ENCODE measurements around the gene TMEM26. TPM values are rescaled to one million over a fixed set of nuclear protein-coding genes. Genes with fewer than 3 reads are reported as not detected.

TMEM26 gene
- total RNA-seq, 1 donor from 2014 or later: 0.18 TPM

GRCh38 chr10:61463035-61463909, 10.1 kb upstream of the TMEM26 start:
- no peak overlapping the region for H3K9ac ChIP-seq (ENCODE audit: low read length)
- TF ChIP-seq CTCF (IDR thresholded peaks at IDR 0.05; ENCODE audit: insufficient read depth, low read depth, low read length): no peak
- TF ChIP-seq EZH2 (IDR thresholded peaks at IDR 0.05; ENCODE audit: insufficient read depth, low read length): no peak
- no peaks in the 10 kb centered on the region for H3K79me2 ChIP-seq (ENCODE audit: insufficient read depth, low read length)
- no peak for FAIRE-seq
- H3K27me3 ChIP-seq (ENCODE audit: insufficient read depth, low read length): no peaks in the 10 kb centered on the region
- no peaks in the 10 kb centered on the region for H3K9me3 Mint-ChIP-seq (ENCODE audit: unreplicated experiment)
- H4K20me1 ChIP-seq (ENCODE audit: insufficient read depth, low read length): no peaks in the 10 kb centered on the region
- H3K4me1 Mint-ChIP-seq (ENCODE audit: low read depth, unreplicated experiment): no peaks in the 10 kb centered on the region
- peaks cover 16% of the 10 kb centered on the region for H3K4me1 ChIP-seq (ENCODE audit: insufficient read depth, low read length)
- DNase-seq (ENCODE audit: low read depth): peak; percentile 84
- no peak overlapping the region for H3K27ac Mint-ChIP-seq (ENCODE audit: unreplicated experiment)
- H3K4me3 Mint-ChIP-seq (ENCODE audit: unreplicated experiment): no peak overlapping the region
- no peaks in the 10 kb centered on the region for H3K36me3 Mint-ChIP-seq (ENCODE audit: low read depth, unreplicated experiment)
- peak overlapping the region; percentile 6 for H3K4me2 ChIP-seq (ENCODE audit: low read length)
- H3K9me3 ChIP-seq (ENCODE audit: insufficient read depth, low read depth, low read length): no peaks in the 10 kb centered on the region
- no peaks in the 10 kb centered on the region for H3K36me3 ChIP-seq (ENCODE audit: insufficient read depth, low read length)
- H3K4me3 ChIP-seq (ENCODE audit: insufficient read depth, low read depth, low read length): no peak overlapping the region
- no peak overlapping the region for H2AFZ ChIP-seq (ENCODE audit: low read depth, low read length)
- no peak overlapping the region for H3K27ac ChIP-seq (ENCODE audit: low read depth, low read length)
- no peaks in the 10 kb centered on the region for H3K27me3 Mint-ChIP-seq (ENCODE audit: low read depth, unreplicated experiment)

- Histone ChIP-seq H2AFZ (ENCODE audit: low read depth, low read length) (no peak overlapping the region), H3K4me1 (ENCODE audit: insufficient read depth, low read length) (peaks cover 16% of the 10 kb centered on the region), H4K20me1 (ENCODE audit: insufficient read depth, low read length) (no peaks in the 10 kb centered on the region), H3K9ac (ENCODE audit: low read length) (no peak overlapping the region), H3K36me3 (ENCODE audit: insufficient read depth, low read length) (no peaks in the 10 kb centered on the region), H3K27me3 (ENCODE audit: insufficient read depth, low read length) (no peaks in the 10 kb centered on the region), H3K27ac (ENCODE audit: low read depth, low read length) (no peak overlapping the region), H3K79me2 (ENCODE audit: insufficient read depth, low read length) (no peaks in the 10 kb centered on the region), H3K4me3 (ENCODE audit: insufficient read depth, low read depth, low read length) (no peak overlapping the region), H3K4me2 (ENCODE audit: low read length) (no peak overlapping the region), H3K9me3 (ENCODE audit: insufficient read depth, low read depth, low read length) (no peaks in the 10 kb centered on the region)
- Mint-ChIP-seq H3K27ac (ENCODE audit: unreplicated experiment) (no peak overlapping the region), H3K9me3 (ENCODE audit: unreplicated experiment) (no peaks in the 10 kb centered on the region), H3K27me3 (ENCODE audit: low read depth, unreplicated experiment) (no peaks in the 10 kb centered on the region), H3K4me3 (ENCODE audit: unreplicated experiment) (no peak overlapping the region), H3K4me1 (ENCODE audit: low read depth, unreplicated experiment) (peaks cover 4% of the 10 kb centered on the region), H3K36me3 (ENCODE audit: low read depth, unreplicated experiment) (no peaks in the 10 kb centered on the region)
- TF ChIP-seq EZH2 (IDR thresholded peaks at IDR 0.05; ENCODE audit: insufficient read depth, low read length) (no peak), CTCF (IDR thresholded peaks at IDR 0.05; ENCODE audit: insufficient read depth, low read depth, low read length) (no peak)
- no peak for DNase-seq (ENCODE audit: low read depth)
- FAIRE-seq: no peak
Observed at GRCh38 chr10:61460835-61461234, 7.7 kb upstream of the TMEM26 start.

GRCh38 chr10:61458031-61458430, 4.8 kb upstream of the TMEM26 start:
- DNase-seq (ENCODE audit: low read depth): no peak
- H3K79me2 ChIP-seq (ENCODE audit: insufficient read depth, low read length): no peaks in the 10 kb centered on the region
- H3K27ac Mint-ChIP-seq (ENCODE audit: unreplicated experiment): no peak overlapping the region
- H3K4me1 Mint-ChIP-seq (ENCODE audit: low read depth, unreplicated experiment): peaks cover 4% of the 10 kb centered on the region
- H3K27me3 ChIP-seq (ENCODE audit: insufficient read depth, low read length): no peaks in the 10 kb centered on the region
- no peak for FAIRE-seq
- peaks cover 20% of the 10 kb centered on the region for H3K27me3 Mint-ChIP-seq (ENCODE audit: low read depth, unreplicated experiment)
- H3K27ac ChIP-seq (ENCODE audit: low read depth, low read length): no peak overlapping the region
- TF ChIP-seq CTCF (IDR thresholded peaks at IDR 0.05; ENCODE audit: insufficient read depth, low read depth, low read length) (no peak), EZH2 (IDR thresholded peaks at IDR 0.05; ENCODE audit: insufficient read depth, low read length) (no peak)
- no peak overlapping the region for H3K4me3 ChIP-seq (ENCODE audit: insufficient read depth, low read depth, low read length)
- H3K4me3 Mint-ChIP-seq (ENCODE audit: unreplicated experiment): no peak overlapping the region
- H3K9me3 ChIP-seq (ENCODE audit: insufficient read depth, low read depth, low read length): no peaks in the 10 kb centered on the region
- H2AFZ ChIP-seq (ENCODE audit: low read depth, low read length): no peak overlapping the region
- peaks cover 4% of the 10 kb centered on the region for H3K4me1 ChIP-seq (ENCODE audit: insufficient read depth, low read length)
- H3K36me3 Mint-ChIP-seq (ENCODE audit: low read depth, unreplicated experiment): no peaks in the 10 kb centered on the region
- no peak overlapping the region for H3K4me2 ChIP-seq (ENCODE audit: low read length)
- H3K9ac ChIP-seq (ENCODE audit: low read length): no peak overlapping the region
- H3K9me3 Mint-ChIP-seq (ENCODE audit: unreplicated experiment): no peaks in the 10 kb centered on the region
- H4K20me1 ChIP-seq (ENCODE audit: insufficient read depth, low read length): no peaks in the 10 kb centered on the region
- H3K36me3 ChIP-seq (ENCODE audit: insufficient read depth, low read length): no peaks in the 10 kb centered on the region
